K562 (cell line): Measurements from ENCODE around the gene SMIM41.

Source experiments
- BRD9 ChIP-seq: fragments of 450-650 bp; IDR thresholded peaks from 2 replicates; pipeline ENCODE4 v1.6.1; 2018; ENCODE audit warnings: low read depth; ENCODE audit not compliant: partially characterized antibody
- CREM ChIP-seq: IDR thresholded peaks from 2 replicates; pipeline ENCODE4 v1.6.1; 2014; ENCODE audit warnings: antibody characterized with exemption, low read depth
- LCOR ChIP-seq: sonication (generic); formaldehyde crosslinking; IDR thresholded peaks from 2 replicates; pipeline ENCODE4 v1.8.0; 2022; ENCODE audit warnings: mild to moderate bottlenecking, missing genetic modification reagents
- MAFG ChIP-seq: fragments of 450-650 bp; conservative IDR thresholded peaks from 2 replicates; pipeline ENCODE4 v1.6.1; 2016; ENCODE audit warnings: missing genetic modification characterization, missing compliant biosample characterization
- MAZ ChIP-seq, 2 experiments: fragments of 450-650 bp in 1 of 2; sonication (generic) in 1 of 2; formaldehyde crosslinking; IDR thresholded peaks in 1 of 2; conservative IDR thresholded peaks in 1 of 2; 2 replicates each; pipeline versions ENCODE4 v1.4.0 to v1.5.0; 2020; ENCODE audit warnings: mild to moderate bottlenecking in 1 of 2, missing genetic modification reagents in 1 of 2
- TAF1 ChIP-seq: IDR thresholded peaks from 2 replicates; pipeline ENCODE4 v1.6.1; 2011; ENCODE audit warnings: mild to moderate bottlenecking, low read length, moderate library complexity; ENCODE audit not compliant: insufficient read depth, control insufficient read depth, severe bottlenecking; ENCODE audit errors: extremely low read depth
- TF ChIP-seq, protein P1 (sequence below), 3 experiments: IDR thresholded peaks in 2 of 3; conservative IDR thresholded peaks in 1 of 3; 2 replicates each; pipeline ENCODE4 v1.5.1; 2011 to 2012; ENCODE audit warnings: low read length in 3 of 3, mild to moderate bottlenecking in 3 of 3, control low read depth in 2 of 3, improper control_type of control experiment in 1 of 3, inconsistent platforms in 1 of 3, low read depth in 1 of 3, mixed read lengths in 1 of 3, moderate library complexity in 1 of 3; ENCODE audit not compliant: insufficient read depth in 2 of 3
- TF ChIP-seq, protein P2 (sequence below), 2 experiments: fragments of 450-650 bp in 1 of 2; sonication (generic) in 1 of 2; formaldehyde crosslinking; conservative IDR thresholded peaks; 2 replicates each; pipeline versions ENCODE4 v1.4.0 to v1.8.1; 2020 to 2022; ENCODE audit warnings: mild to moderate bottlenecking in 1 of 2, missing genetic modification reagents in 1 of 2
- TF ChIP-seq, protein P3 (sequence below): fragments of 450-650 bp; formaldehyde crosslinking; IDR thresholded peaks from 2 replicates; pipeline ENCODE4 v1.4.0; 2020; ENCODE audit warnings: mild to moderate bottlenecking, moderate library complexity
- TF ChIP-seq, protein P4 (sequence below), 2 experiments: fragments of 450-650 bp; formaldehyde crosslinking in 1 of 2; IDR thresholded peaks; 2 replicates each; pipeline versions ENCODE4 v1.4.0 to v1.6.1; 2014 to 2020; ENCODE audit warnings: mild to moderate bottlenecking in 2 of 2, borderline replicate concordance in 1 of 2, low read depth in 1 of 2

GRCh38 chr12:52052468-52053186, 26.9 kb upstream of the SMIM41 start:
- TF ChIP-seq, protein P1, sequence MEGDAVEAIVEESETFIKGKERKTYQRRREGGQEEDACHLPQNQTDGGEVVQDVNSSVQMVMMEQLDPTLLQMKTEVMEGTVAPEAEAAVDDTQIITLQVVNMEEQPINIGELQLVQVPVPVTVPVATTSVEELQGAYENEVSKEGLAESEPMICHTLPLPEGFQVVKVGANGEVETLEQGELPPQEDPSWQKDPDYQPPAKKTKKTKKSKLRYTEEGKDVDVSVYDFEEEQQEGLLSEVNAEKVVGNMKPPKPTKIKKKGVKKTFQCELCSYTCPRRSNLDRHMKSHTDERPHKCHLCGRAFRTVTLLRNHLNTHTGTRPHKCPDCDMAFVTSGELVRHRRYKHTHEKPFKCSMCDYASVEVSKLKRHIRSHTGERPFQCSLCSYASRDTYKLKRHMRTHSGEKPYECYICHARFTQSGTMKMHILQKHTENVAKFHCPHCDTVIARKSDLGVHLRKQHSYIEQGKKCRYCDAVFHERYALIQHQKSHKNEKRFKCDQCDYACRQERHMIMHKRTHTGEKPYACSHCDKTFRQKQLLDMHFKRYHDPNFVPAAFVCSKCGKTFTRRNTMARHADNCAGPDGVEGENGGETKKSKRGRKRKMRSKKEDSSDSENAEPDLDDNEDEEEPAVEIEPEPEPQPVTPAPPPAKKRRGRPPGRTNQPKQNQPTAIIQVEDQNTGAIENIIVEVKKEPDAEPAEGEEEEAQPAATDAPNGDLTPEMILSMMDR (IDR thresholded peaks at IDR 0.05 in 2 of 3, conservative IDR thresholded peaks at IDR 0.05 in 1 of 3; ENCODE audit: insufficient read depth in 2 of 3, low read depth in 1 of 3, low read length in 3 of 3), result no peak
- TF ChIP-seq CREM (no peak), BRD9 (no peak), TAF1 (no peak), MAZ (CRISPR knock-in tag; conservative IDR thresholded peaks at IDR 0.05 in 1 of 2, IDR thresholded peaks at IDR 0.05 in 1 of 2) (no peak), MAFG (tag) (no peak), LCOR (CRISPR knock-in tag) (no peak)
- TF ChIP-seq, protein P2, sequence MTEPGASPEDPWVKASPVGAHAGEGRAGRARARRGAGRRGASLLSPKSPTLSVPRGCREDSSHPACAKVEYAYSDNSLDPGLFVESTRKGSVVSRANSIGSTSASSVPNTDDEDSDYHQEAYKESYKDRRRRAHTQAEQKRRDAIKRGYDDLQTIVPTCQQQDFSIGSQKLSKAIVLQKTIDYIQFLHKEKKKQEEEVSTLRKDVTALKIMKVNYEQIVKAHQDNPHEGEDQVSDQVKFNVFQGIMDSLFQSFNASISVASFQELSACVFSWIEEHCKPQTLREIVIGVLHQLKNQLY (CRISPR knock-in tag; conservative IDR thresholded peaks at IDR 0.05), result no peak
- TF ChIP-seq, protein P3, sequence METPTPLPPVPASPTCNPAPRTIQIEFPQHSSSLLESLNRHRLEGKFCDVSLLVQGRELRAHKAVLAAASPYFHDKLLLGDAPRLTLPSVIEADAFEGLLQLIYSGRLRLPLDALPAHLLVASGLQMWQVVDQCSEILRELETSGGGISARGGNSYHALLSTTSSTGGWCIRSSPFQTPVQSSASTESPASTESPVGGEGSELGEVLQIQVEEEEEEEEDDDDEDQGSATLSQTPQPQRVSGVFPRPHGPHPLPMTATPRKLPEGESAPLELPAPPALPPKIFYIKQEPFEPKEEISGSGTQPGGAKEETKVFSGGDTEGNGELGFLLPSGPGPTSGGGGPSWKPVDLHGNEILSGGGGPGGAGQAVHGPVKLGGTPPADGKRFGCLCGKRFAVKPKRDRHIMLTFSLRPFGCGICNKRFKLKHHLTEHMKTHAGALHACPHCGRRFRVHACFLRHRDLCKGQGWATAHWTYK, result no peak
- TF ChIP-seq, protein P4, sequence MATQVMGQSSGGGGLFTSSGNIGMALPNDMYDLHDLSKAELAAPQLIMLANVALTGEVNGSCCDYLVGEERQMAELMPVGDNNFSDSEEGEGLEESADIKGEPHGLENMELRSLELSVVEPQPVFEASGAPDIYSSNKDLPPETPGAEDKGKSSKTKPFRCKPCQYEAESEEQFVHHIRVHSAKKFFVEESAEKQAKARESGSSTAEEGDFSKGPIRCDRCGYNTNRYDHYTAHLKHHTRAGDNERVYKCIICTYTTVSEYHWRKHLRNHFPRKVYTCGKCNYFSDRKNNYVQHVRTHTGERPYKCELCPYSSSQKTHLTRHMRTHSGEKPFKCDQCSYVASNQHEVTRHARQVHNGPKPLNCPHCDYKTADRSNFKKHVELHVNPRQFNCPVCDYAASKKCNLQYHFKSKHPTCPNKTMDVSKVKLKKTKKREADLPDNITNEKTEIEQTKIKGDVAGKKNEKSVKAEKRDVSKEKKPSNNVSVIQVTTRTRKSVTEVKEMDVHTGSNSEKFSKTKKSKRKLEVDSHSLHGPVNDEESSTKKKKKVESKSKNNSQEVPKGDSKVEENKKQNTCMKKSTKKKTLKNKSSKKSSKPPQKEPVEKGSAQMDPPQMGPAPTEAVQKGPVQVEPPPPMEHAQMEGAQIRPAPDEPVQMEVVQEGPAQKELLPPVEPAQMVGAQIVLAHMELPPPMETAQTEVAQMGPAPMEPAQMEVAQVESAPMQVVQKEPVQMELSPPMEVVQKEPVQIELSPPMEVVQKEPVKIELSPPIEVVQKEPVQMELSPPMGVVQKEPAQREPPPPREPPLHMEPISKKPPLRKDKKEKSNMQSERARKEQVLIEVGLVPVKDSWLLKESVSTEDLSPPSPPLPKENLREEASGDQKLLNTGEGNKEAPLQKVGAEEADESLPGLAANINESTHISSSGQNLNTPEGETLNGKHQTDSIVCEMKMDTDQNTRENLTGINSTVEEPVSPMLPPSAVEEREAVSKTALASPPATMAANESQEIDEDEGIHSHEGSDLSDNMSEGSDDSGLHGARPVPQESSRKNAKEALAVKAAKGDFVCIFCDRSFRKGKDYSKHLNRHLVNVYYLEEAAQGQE (IDR thresholded peaks at IDR 0.05; ENCODE audit: borderline replicate concordance), result no peak
- TF ChIP-seq, protein P4 (CRISPR knock-in tag; IDR thresholded peaks at IDR 0.05; ENCODE audit: low read depth), result no peak
